Nephron (organoid): ENCODE data around the gene HSPG2.
A peak's percentile ranks its signal among the peaks of the same experiment; 100 is the strongest.
"Not testable (repeated sequence)": the region's sequence is repeated elsewhere in the genome, so short reads cannot be mapped to it uniquely, and the experiment has no call there.

ENCODE experiments used
- H3K27ac Mint-ChIP-seq, 3 experiments: 2 replicates each; pipeline ENCODE4 v1.8.0; 2020; ENCODE audit warnings: mixed read lengths in 3 of 3, mild to moderate bottlenecking in 2 of 3, moderate library complexity in 1 of 3
- H3K27me3 Mint-ChIP-seq: 2 replicates; pipeline ENCODE4 v1.8.0; 2021; ENCODE audit warnings: low read depth, mild to moderate bottlenecking, moderate library complexity, mixed read lengths
- H3K36me3 Mint-ChIP-seq: 2 replicates; pipeline ENCODE4 v1.8.0; 2020; ENCODE audit warnings: low read depth, mixed read lengths
- H3K4me1 Mint-ChIP-seq: 2 replicates; pipeline ENCODE4 v1.8.0; 2020; ENCODE audit warnings: mixed read lengths
- H3K4me3 Mint-ChIP-seq, 3 experiments: 2 replicates each; pipeline ENCODE4 v1.8.0; 2020; ENCODE audit warnings: mild to moderate bottlenecking in 3 of 3, mixed read lengths in 3 of 3, moderate library complexity in 2 of 3
- H3K9me3 Mint-ChIP-seq: 2 replicates; pipeline ENCODE4 v1.8.0; 2020; ENCODE audit warnings: mixed read lengths
- CTCF ChIP-seq, 3 experiments: fragments of 200-600 bp; sonication (generic); IDR thresholded peaks; one replicate each; pipeline ENCODE4 v1.5.0; 2021; ENCODE audit warnings: antibody characterized with exemption in 3 of 3; ENCODE audit not compliant: unreplicated experiment in 3 of 3

The HSPG2 gene

GRCh38 chr1:21937034-21937371 lies at the start of gene HSPG2:
Gene HSPG2, minus strand, starts transcription at chr1:21937310. Its CDS starts 93 bp downstream, at chr1:21937217.
- H3K36me3 Mint-ChIP-seq: no peaks in the 10 kb centered on the region
- peaks cover 77% of the 10 kb centered on the region for H3K4me1 Mint-ChIP-seq
- no peaks in the 10 kb centered on the region for H3K9me3 Mint-ChIP-seq
- H3K27ac Mint-ChIP-seq: peak within 1 kb of the TSS; percentile 88 to 96 (median 93)
- peak within 1 kb of the TSS; percentile 84 to 92 (median 89) for H3K4me3 Mint-ChIP-seq
- TF ChIP-seq CTCF (IDR thresholded peaks at IDR 0.05; ENCODE audit: unreplicated experiment in 3 of 3): no peak
- peaks cover 3% of the 10 kb centered on the region for H3K27me3 Mint-ChIP-seq

GRCh38 chr1:21986386-21986785 lies 49.3 kb upstream of the HSPG2 start:
- H3K27ac Mint-ChIP-seq, H3K9me3 Mint-ChIP-seq, H3K4me1 Mint-ChIP-seq, H3K36me3 Mint-ChIP-seq, H3K27me3 Mint-ChIP-seq, H3K4me3 Mint-ChIP-seq: not testable (repeated sequence)

GRCh38 chr1:21985893-21986292 lies 48.8 kb upstream of the HSPG2 start:
- H3K4me3 Mint-ChIP-seq, H3K27ac Mint-ChIP-seq, H3K9me3 Mint-ChIP-seq, H3K4me1 Mint-ChIP-seq, H3K36me3 Mint-ChIP-seq, H3K27me3 Mint-ChIP-seq: not testable (repeated sequence)

GRCh38 chr1:21983539-21983938 lies 46.4 kb upstream of the HSPG2 start:
- not testable (repeated sequence) for H3K4me3 Mint-ChIP-seq, H3K27ac Mint-ChIP-seq, H3K9me3 Mint-ChIP-seq, H3K27me3 Mint-ChIP-seq, H3K4me1 Mint-ChIP-seq, H3K36me3 Mint-ChIP-seq

GRCh38 chr1:21982122-21982521 lies 45.0 kb upstream of the HSPG2 start:
- H3K4me3 Mint-ChIP-seq, H3K4me1 Mint-ChIP-seq, H3K27ac Mint-ChIP-seq, H3K27me3 Mint-ChIP-seq, H3K36me3 Mint-ChIP-seq, H3K9me3 Mint-ChIP-seq: not testable (repeated sequence)

GRCh38 chr1:21981253-21981652 lies 44.1 kb upstream of the HSPG2 start:
- H3K27me3 Mint-ChIP-seq, H3K4me3 Mint-ChIP-seq, H3K4me1 Mint-ChIP-seq, H3K36me3 Mint-ChIP-seq, H3K9me3 Mint-ChIP-seq, H3K27ac Mint-ChIP-seq: not testable (repeated sequence)

GRCh38 chr1:21980515-21981220 lies 43.6 kb upstream of the HSPG2 start:
- H3K4me3 Mint-ChIP-seq, H3K36me3 Mint-ChIP-seq, H3K4me1 Mint-ChIP-seq: not testable (repeated sequence)

GRCh38 chr1:21978209-21978608 lies 41.1 kb upstream of the HSPG2 start:
- not testable (repeated sequence) for H3K4me3 Mint-ChIP-seq, H3K27ac Mint-ChIP-seq, H3K4me1 Mint-ChIP-seq, H3K9me3 Mint-ChIP-seq, H3K36me3 Mint-ChIP-seq
- peaks cover 15% of the 10 kb centered on the region for H3K27me3 Mint-ChIP-seq

More at GRCh38 chr1:21980515-21981220, 43.6 kb upstream of the HSPG2 start:
- H3K27me3 Mint-ChIP-seq: peaks cover 15% of the 10 kb centered on the region
- H3K9me3 Mint-ChIP-seq, H3K27ac Mint-ChIP-seq: not testable (repeated sequence)

- not testable (repeated sequence) for H3K4me1 Mint-ChIP-seq, H3K36me3 Mint-ChIP-seq, H3K27ac Mint-ChIP-seq, H3K9me3 Mint-ChIP-seq, H3K4me3 Mint-ChIP-seq
- peaks cover 13% of the 10 kb centered on the region for H3K27me3 Mint-ChIP-seq
These were observed 39.7 kb upstream of the HSPG2 start, which contains the start of gene CELA3B for GRCh38 chr1:21976703-21977239. Gene CELA3B, plus strand, starts transcription at chr1:21977022. Its CDS starts 18 bp downstream, at chr1:21977040.

- H3K9me3 Mint-ChIP-seq, H3K4me1 Mint-ChIP-seq, H3K36me3 Mint-ChIP-seq, H3K27ac Mint-ChIP-seq, H3K4me3 Mint-ChIP-seq: not testable (repeated sequence)
- H3K27me3 Mint-ChIP-seq: peaks cover 11% of the 10 kb centered on the region
These were observed 38.2 kb upstream of the HSPG2 start for GRCh38 chr1:21975296-21975695.

- H3K27me3 Mint-ChIP-seq: peaks cover 11% of the 10 kb centered on the region
- H3K27ac Mint-ChIP-seq, H3K4me1 Mint-ChIP-seq, H3K9me3 Mint-ChIP-seq, H3K4me3 Mint-ChIP-seq, H3K36me3 Mint-ChIP-seq: not testable (repeated sequence)
These were observed 37.6 kb upstream of the HSPG2 start for GRCh38 chr1:21974699-21975098.

- Mint-ChIP-seq H3K27ac (peak overlapping the region; percentile 17 to 59 (median 30)), H3K27me3 (peaks cover 11% of the 10 kb centered on the region)
- not testable (repeated sequence) for H3K9me3 Mint-ChIP-seq, H3K4me3 Mint-ChIP-seq, H3K36me3 Mint-ChIP-seq, H3K4me1 Mint-ChIP-seq
These were observed 36.8 kb upstream of the HSPG2 start for GRCh38 chr1:21973948-21974347.

- H3K4me1 Mint-ChIP-seq, H3K9me3 Mint-ChIP-seq, H3K36me3 Mint-ChIP-seq, H3K4me3 Mint-ChIP-seq: not testable (repeated sequence)
- H3K27me3 Mint-ChIP-seq: peaks cover 11% of the 10 kb centered on the region
- peak overlapping the region in 2 of 3 experiments; percentile 17 to 30 for H3K27ac Mint-ChIP-seq
These were observed 35.9 kb upstream of the HSPG2 start for GRCh38 chr1:21972973-21973441.

- H3K4me1 Mint-ChIP-seq, H3K27ac Mint-ChIP-seq, H3K4me3 Mint-ChIP-seq, H3K27me3 Mint-ChIP-seq, H3K9me3 Mint-ChIP-seq, H3K36me3 Mint-ChIP-seq: not testable (repeated sequence)
These were observed 33.4 kb upstream of the HSPG2 start for GRCh38 chr1:21970523-21970922.
